OCI-LY3 (cell line): Measurements from ENCODE around the gene DIP2C.

Experiments used
- H2AFZ ChIP-seq: fragments of 200-600, 300-600 bp; shearing (Covaris generic); 2 replicates; pipeline ENCODE4 v1.6.0; 2014; ENCODE audit warnings: antibody characterized with exemption, low read depth, low read length
- H3K27ac ChIP-seq: fragments of 200-600, 300-600 bp; sonication (generic); 2 replicates; pipeline ENCODE4 v1.5.1; 2014; ENCODE audit warnings: mild to moderate bottlenecking, low read length, moderate library complexity, mixed read lengths
- H3K27me3 ChIP-seq: fragments of 200-600, 300-600 bp; sonication (generic); 2 replicates; pipeline ENCODE4 v1.6.1; 2014; ENCODE audit warnings: low read depth, low read length, mixed read lengths
- H3K36me3 ChIP-seq: fragments of 200-600, 300-600 bp; sonication (generic); replicated peaks from 2 replicates; pipeline ENCODE3; 2014; ENCODE audit warnings: low read depth, low read length, mixed read lengths
- H3K4me1 ChIP-seq: fragments of 300-600, 200-600 bp; sonication (generic); 2 replicates; pipeline ENCODE4 v1.6.1; 2014; ENCODE audit warnings: low read length, mixed read lengths
- H3K4me2 ChIP-seq: fragments of 200-600, 300-600 bp; sonication (generic); 2 replicates; pipeline ENCODE4 v1.6.1; 2014; ENCODE audit warnings: low read length, mixed read lengths
- H3K4me3 ChIP-seq: fragments of 300-600, 200-600 bp; sonication (generic); 2 replicates; pipeline ENCODE4 v1.5.1; 2014; ENCODE audit warnings: antibody characterized with exemption, mild to moderate bottlenecking, low read length, moderate library complexity
- H3K79me2 ChIP-seq: fragments of 300-600, 200-600 bp; shearing (Covaris generic); 2 replicates; pipeline ENCODE4 v1.6.1; 2014; ENCODE audit warnings: mild to moderate bottlenecking, low read length, mixed read lengths
- H3K9ac ChIP-seq: fragments of 300-600, 200-600 bp; shearing (Covaris generic); 2 replicates; pipeline ENCODE4 v1.6.0; 2014; ENCODE audit warnings: mild to moderate bottlenecking, low read length, moderate library complexity
- H3K9me3 ChIP-seq: fragments of 200-600, 300-600 bp; shearing (Covaris generic); 2 replicates; pipeline ENCODE4 v1.6.1; 2014; ENCODE audit warnings: low read length, mixed read lengths; ENCODE audit not compliant: insufficient read depth
- H4K20me1 ChIP-seq: fragments of 200-600, 300-600 bp; sonication (generic); 2 replicates; pipeline ENCODE4 v1.6.1; 2016; ENCODE audit warnings: low read length, mixed read lengths; ENCODE audit not compliant: insufficient read depth
- CTCF ChIP-seq: fragments of 200-600, 300-600 bp; sonication (generic); IDR thresholded peaks from 2 replicates; pipeline ENCODE4 v1.5.1; 2014; ENCODE audit warnings: antibody characterized with exemption, low read length, low read depth
- EZH2phosphoT487 ChIP-seq: fragments of 200-600 bp; shearing (Covaris generic); IDR thresholded peaks from 2 replicates; pipeline ENCODE4 v1.6.1; 2018; ENCODE audit warnings: antibody characterized with exemption, mixed run types, low read depth

DIP2C gene

DNA sequence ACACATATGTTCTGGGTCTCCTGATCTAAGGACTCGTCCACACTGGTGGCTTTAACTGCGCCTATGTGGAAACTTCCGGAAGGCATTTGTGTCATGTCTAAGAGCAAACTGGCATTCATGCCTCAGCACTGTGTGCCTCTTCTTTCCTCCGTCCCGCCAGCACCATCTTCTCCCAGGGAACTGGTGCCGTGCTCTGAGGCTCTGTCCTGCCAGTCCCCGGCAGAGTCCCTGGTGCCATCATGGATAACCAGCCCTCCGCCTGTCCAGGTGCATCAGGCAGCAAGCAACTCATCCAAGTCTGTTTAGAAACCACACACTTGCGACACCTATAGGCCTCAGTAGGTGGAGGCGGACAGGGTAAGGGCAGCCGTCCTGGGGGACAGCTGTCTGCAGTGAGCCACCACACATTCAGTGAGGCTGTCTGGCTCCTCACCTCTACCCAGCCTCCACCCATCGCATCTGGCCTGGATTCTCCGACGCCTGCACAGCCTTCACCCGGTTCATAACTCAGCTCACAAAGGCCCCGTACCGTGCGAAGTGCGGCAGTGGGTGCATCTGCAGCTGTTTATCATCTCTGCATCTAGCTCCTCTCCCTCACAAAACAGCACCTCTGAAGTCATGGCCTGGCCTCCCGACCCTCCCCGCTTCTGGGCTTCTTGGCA, 162.7 kb downstream of the DIP2C start:
- no peaks in the 10 kb centered on the region for H4K20me1 ChIP-seq
- H3K4me1 ChIP-seq, result peaks cover under 1% of the 10 kb centered on the region; the same call in 1 of the 2 replicates
- no peaks in the 10 kb centered on the region for H3K27me3 ChIP-seq
- no peak overlapping the region for H2AFZ ChIP-seq
- no peak overlapping the region for H3K9ac ChIP-seq
- TF ChIP-seq CTCF (peak; percentile 18; the same call in 1 of the 2 replicates), EZH2phosphoT487 (no peak)
- no peak overlapping the region for H3K4me2 ChIP-seq
- no peaks in the 10 kb centered on the region; the same call in 1 of the 2 replicates for H3K9me3 ChIP-seq
- H3K79me2 ChIP-seq, result no peaks in the 10 kb centered on the region
- no peak overlapping the region for H3K27ac ChIP-seq
- no peaks in the 10 kb centered on the region for H3K36me3 ChIP-seq
- no peak overlapping the region for H3K4me3 ChIP-seq

DNA sequence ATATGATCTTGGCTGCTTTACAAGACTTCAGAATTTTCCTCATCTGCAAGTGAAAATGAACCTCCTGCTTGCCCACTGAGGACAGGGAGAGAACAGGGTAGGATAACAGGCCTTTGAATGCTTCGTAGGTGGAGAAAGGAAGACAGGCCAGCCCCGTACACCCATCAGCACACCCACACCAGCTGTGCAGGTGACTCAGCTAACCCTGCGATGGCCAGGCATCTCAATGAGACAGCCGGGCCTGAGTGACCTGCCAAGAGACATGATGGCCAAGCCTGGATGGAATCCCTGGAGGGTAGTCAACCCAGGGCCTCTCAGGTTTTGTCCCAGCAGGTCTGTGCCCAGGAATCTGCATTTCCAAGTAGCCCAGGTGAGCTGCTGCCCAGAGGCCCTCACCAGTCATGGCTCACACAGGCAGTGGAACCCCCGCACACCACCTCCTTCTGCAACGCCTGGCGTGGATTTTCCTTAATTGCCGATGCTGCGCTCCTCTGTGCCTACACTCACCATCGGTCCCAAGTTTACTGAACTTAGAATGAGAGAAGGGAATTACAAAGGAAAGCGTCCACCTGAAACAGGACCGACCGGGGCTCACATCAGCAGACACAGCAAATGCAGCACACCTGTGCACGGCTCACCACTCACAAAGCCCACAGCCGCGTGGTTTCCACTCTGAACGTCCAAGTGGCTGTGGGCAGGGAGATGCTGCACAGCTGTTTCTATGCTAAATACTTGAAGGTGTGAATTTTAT, 163.7 kb downstream of the DIP2C start:
- Histone ChIP-seq H3K9me3 (no peaks in the 10 kb centered on the region; the same call in 1 of the 2 replicates), H2AFZ (no peak overlapping the region), H3K4me1 (peaks cover 9% of the 10 kb centered on the region), H3K4me2 (no peak overlapping the region), H4K20me1 (no peaks in the 10 kb centered on the region), H3K27ac (no peak overlapping the region), H3K9ac (no peak overlapping the region), H3K36me3 (no peaks in the 10 kb centered on the region), H3K79me2 (no peaks in the 10 kb centered on the region), H3K4me3 (no peak overlapping the region), H3K27me3 (peaks cover 5% of the 10 kb centered on the region; the same call in 1 of the 2 replicates)
- TF ChIP-seq EZH2phosphoT487, result no peak
- no peak for TF ChIP-seq CTCF

- Histone ChIP-seq H3K79me2 (no peaks in the 10 kb centered on the region), H3K4me3 (no peak overlapping the region), H3K4me1 (peaks cover 9% of the 10 kb centered on the region), H3K9me3 (no peaks in the 10 kb centered on the region; the same call in 1 of the 2 replicates), H3K27ac (no peak overlapping the region), H4K20me1 (no peaks in the 10 kb centered on the region), H3K9ac (no peak overlapping the region), H3K27me3 (peaks cover 5% of the 10 kb centered on the region; the same call in 1 of the 2 replicates), H3K36me3 (no peaks in the 10 kb centered on the region), H3K4me2 (no peak overlapping the region), H2AFZ (no peak overlapping the region)
- TF ChIP-seq CTCF, result no peak
- no peak for TF ChIP-seq EZH2phosphoT487
These were observed 165.5 kb downstream of the DIP2C start for GRCh38 chr10:523925-524324.

- H3K4me1 ChIP-seq, result peaks cover 9% of the 10 kb centered on the region
- H3K27me3 ChIP-seq, result peaks cover 5% of the 10 kb centered on the region; the same call in 1 of the 2 replicates
- H3K9me3 ChIP-seq, result no peaks in the 10 kb centered on the region; the same call in 1 of the 2 replicates
- H3K4me3 ChIP-seq, result no peak overlapping the region
- H2AFZ ChIP-seq, result no peak overlapping the region
- TF ChIP-seq EZH2phosphoT487, result no peak
- TF ChIP-seq CTCF, result no peak
- H3K4me2 ChIP-seq, result no peak overlapping the region
- H3K36me3 ChIP-seq, result no peaks in the 10 kb centered on the region
- H3K27ac ChIP-seq, result no peak overlapping the region
- no peak overlapping the region for H3K9ac ChIP-seq
- H3K79me2 ChIP-seq, result no peaks in the 10 kb centered on the region
- H4K20me1 ChIP-seq, result no peaks in the 10 kb centered on the region
These were observed 167.1 kb downstream of the DIP2C start for GRCh38 chr10:522350-522749.
